Heart left ventricle (tissue), 16 donors: Measurements from ENCODE around the gene PTPRH. TPM values are rescaled to one million over a fixed set of nuclear protein-coding genes. Genes with fewer than 3 reads are reported as not detected.

ENCODE experiments used
- ATAC-seq, 4 donors: fragments of 200-7000 bp; cut with Tn5 transposase; one replicate each; pipeline ENCODE4 v1.9.1; 2020 to 2022; ENCODE audit warnings: moderate library complexity in 4 of 4, mild to moderate bottlenecking in 3 of 4, moderate number of reproducible peaks in 1 of 4
- DNase-seq, 5 donors: peaks; one replicate each; pipeline ENCODE4 v3.0.0-alpha.2; 2020
- H3K27ac ChIP-seq, 12 donors: fragments of 200-600 bp; sonication (generic) in 4 of 12; one replicate each; pipeline versions ENCODE4 v1.5.0 to v1.8.0; 2016 to 2022; ENCODE audit warnings: mild to moderate bottlenecking in 2 of 12
- H3K27me3 ChIP-seq, 9 donors: fragments of 200-600 bp; sonication (generic) in 2 of 9; one replicate each; pipeline versions ENCODE4 v1.5.1 to v1.8.0; 2016 to 2022; ENCODE audit warnings: mild to moderate bottlenecking in 3 of 9
- H3K36me3 ChIP-seq, 9 donors: fragments of 200-600 bp; sonication (generic) in 2 of 9; one replicate each; pipeline versions ENCODE4 v1.5.0 to v1.8.0; 2018 to 2022; ENCODE audit warnings: mild to moderate bottlenecking in 2 of 9
- H3K4me1 ChIP-seq, 12 donors: fragments of 200-600 bp; sonication (generic) in 4 of 12; one replicate each; pipeline versions ENCODE4 v1.5.0 to v1.8.0; 2016 to 2022; ENCODE audit warnings: mild to moderate bottlenecking in 3 of 12
- H3K4me3 ChIP-seq, 12 donors: fragments of 200-600 bp; sonication (generic) in 4 of 12; one replicate each; pipeline versions ENCODE4 v1.5.0 to v1.8.0; 2017 to 2022; ENCODE audit warnings: mild to moderate bottlenecking in 9 of 12, moderate library complexity in 4 of 12
- H3K9me3 ChIP-seq, 12 donors: fragments of 200-600 bp; sonication (generic) in 4 of 12; one replicate each; pipeline versions ENCODE4 v1.5.0 to v1.8.0; 2016 to 2022; ENCODE audit warnings: mild to moderate bottlenecking in 1 of 12
- CTCF ChIP-seq, 12 donors: fragments of 200-600 bp; sonication (generic) in 4 of 12; IDR thresholded peaks; one replicate each; pipeline versions ENCODE4 v1.5.0 to v1.8.0; 2018 to 2022; ENCODE audit warnings: antibody characterized with exemption in 12 of 12, mild to moderate bottlenecking in 5 of 12
- POLR2A ChIP-seq, 2 donors: fragments of 450-650 bp; IDR thresholded peaks; one replicate each; pipeline ENCODE4 v1.6.1; 2017; ENCODE audit warnings: antibody characterized with exemption in 2 of 2, mild to moderate bottlenecking in 2 of 2, moderate library complexity in 2 of 2
- WGBS, 4 donors: extraction: QIAGEN DNeasy Blood & Tissue Kit in 2 of 4; methylation state at CpG; one replicate each; pipeline versions ENCODE4 v1.1.5 to v1.1.7; 2013 to 2018; 5-methylcytosine and 5-hydroxymethylcytosine counted together
- intact Hi-C, 10 donors: fragments of 100-400 bp; cut with DNase I; formaldehyde crosslinking; loops; one replicate each; pipeline versions ENCODE4 v1.11.1 to v1.14.2; 2022
- polyA plus RNA-seq, 2 donors: library from polyadenylated mRNA; stranded (reverse); fragments of 200-250 nt; gene quantifications; one replicate each; pipeline ENCODE4 v1.2.3, GENCODE V29; 2013
- total RNA-seq, 9 donors: library from RNA; depleted of rRNA in 2 of 9; stranded (reverse); fragments of >200 nt in 2 of 9; fragmentation: NEBNext Ultra II Directional in 3 of 9; extraction: Animal tissue kit (Norgen Biotek cat#: 25700) in 3 of 9; gene quantifications; one replicate each; pipeline versions ENCODE4 v1.1.0 to v1.2.4, GENCODE V29; 2016 to 2023
- donor health status: ischemic (EF 13 %, LVEDD 7.1; RV severe dilation, severe dysfunction).
- donor health status: healthy with polysubstance abuse.
- donor health status: DM: no; HTN: yes; CAD: no.
- donor health status: DM: no; HTN: no; CAD: no.
- donor health status: ischemic (EF 25% LVEDD 6.9; RV normal size, moderate dysfunction).
- donor health status: ischemic (EF 25% LVEDD 5.7; RV mildly dilated, moderate dysfunction).
- donor health status: healthy.
- donor health status: DM: yes; HTN: yes; CAD: no.
- donor health status: ischemic (EF 35%, LVEDD 5.7; RV mildly dilated, moderate dysfunction).
- donor health status: nonischemic (EF 11% LVEDD 7.7; RV severe dilation, severe dysfunction).
- donor health status: DM: yes; HTN: yes; CAD: no.
- donor health status: PGD.
- donor health status: ischemic (EF 29% LVEDD 5.4; RV normal size, mild dysfunction).
- donor health status: nonischemic (EF 23%, LVEDD 6.1; RV moderate dilation, normal function).

PTPRH gene
- total and polyA plus RNA-seq, 11 donors, result 0.75 to 11.4 (median 2.3) TPM

- Histone ChIP-seq H3K27me3 (peaks cover 4 to 71% (median 32%) of the 10 kb centered on the region in 9 donors), H3K9me3 (no peaks in the 10 kb centered on the region), H3K4me3 (peak overlapping the region in 2 of 12 donors; percentile 7 to 20), H3K36me3 (peaks cover 0 to 26% (median 0%) of the 10 kb centered on the region in 9 donors), H3K27ac (peak overlapping the region in 2 of 12 donors; percentile 30 to 33), H3K4me1 (peaks cover 0 to 36% (median 2%) of the 10 kb centered on the region in 12 donors)
- DNase-seq, result peak in 2 of 5 donors; percentile 28 to 51
- TF ChIP-seq CTCF (IDR thresholded peaks at IDR 0.05) (peak in 10 of 12 donors; percentile 20 to 46 (median 34)), POLR2A (IDR thresholded peaks at IDR 0.05) (no peak)
- intact Hi-C loops, result loop anchor here in 3 of 10 donors (10.0 kb wide), 3 partner anchors 269 to 459 kb away; partner anchors contain the start of genes ZNF524 (in 1 of the 3) and ZNF865 (in 1 of the 3)
- peak in 1 of 4 donors; percentile 1 for ATAC-seq
- 4 to 8% (median 6%) methylated on average over 18 to 40 of the region's 41 CpGs for WGBS, 4 donors
Measured at GRCh38 chr19:55146078-55146704, 63.1 kb downstream of the PTPRH start.

- Histone ChIP-seq H3K27me3 (peaks cover 4 to 80% (median 32%) of the 10 kb centered on the region in 9 donors), H3K4me3 (peak overlapping the region in 1 of 12 donors; percentile 8), H3K9me3 (no peaks in the 10 kb centered on the region), H3K27ac (no peak overlapping the region), H3K4me1 (peaks cover 0 to 30% (median 3%) of the 10 kb centered on the region in 12 donors), H3K36me3 (peaks cover 0 to 26% (median 0%) of the 10 kb centered on the region in 9 donors)
- DNase-seq, result no peak
- 26 to 35% (median 28%) methylated on average over 3 of the region's 3 CpGs for WGBS, 4 donors
- intact Hi-C loops, result loop anchor here in 3 of 10 donors (10.0 kb wide), 3 partner anchors 270 to 460 kb away; partner anchors contain the start of genes ZNF524 (in 1 of the 3) and ZNF865 (in 1 of the 3)
- no peak for ATAC-seq
- TF ChIP-seq POLR2A (IDR thresholded peaks at IDR 0.05) (no peak), CTCF (IDR thresholded peaks at IDR 0.05) (no peak)
Measured at GRCh38 chr19:55145232-55145631, 64.1 kb downstream of the PTPRH start.

- peaks cover 4 to 87% (median 34%) of the 10 kb centered on the region in 9 donors for H3K27me3 ChIP-seq
- H3K36me3 ChIP-seq, result peaks cover 0 to 48% (median 2%) of the 10 kb centered on the region in 9 donors
- TF ChIP-seq POLR2A (IDR thresholded peaks at IDR 0.05), result no peak
- H3K27ac ChIP-seq, result peak overlapping the region in 2 of 12 donors; percentile 20 to 50
- H3K4me1 ChIP-seq, result peaks cover 0 to 16% (median 3%) of the 10 kb centered on the region in 12 donors
- H3K9me3 ChIP-seq, result no peaks in the 10 kb centered on the region
- ATAC-seq (peak in 1 of 4 donors; percentile 13), DNase-seq (no peak)
- intact Hi-C loops, result loop anchor here (1.0 to 10.0 kb wide), 10 partner anchors 273 to 463 kb away; partner anchors contain the start of genes ZNF524 (in 1 of the 10) and ZNF865 (in 1 of the 10)
- no peak overlapping the region for H3K4me3 ChIP-seq
- 24 to 32% (median 27%) methylated on average over 21 of the region's 21 CpGs for WGBS, 4 donors
Measured at GRCh38 chr19:55141696-55142095, 67.6 kb downstream of the PTPRH start.

- Histone ChIP-seq H3K27me3 (peaks cover 0 to 55% (median 14%) of the 10 kb centered on the region in 9 donors), H3K4me1 (peaks cover 0 to 10% (median 1%) of the 10 kb centered on the region in 12 donors), H3K27ac (no peak overlapping the region), H3K9me3 (no peaks in the 10 kb centered on the region), H3K36me3 (peaks cover 0 to 67% (median 10%) of the 10 kb centered on the region in 9 donors), H3K4me3 (no peak overlapping the region)
- WGBS, 4 donors, result 46 to 63% (median 55%) methylated on average over 9 of the region's 9 CpGs
- DNase-seq (no peak), ATAC-seq (no peak)
- intact Hi-C loops, result loop anchor here in 1 of 10 donors (10.0 kb wide), 1 partner anchor 367 kb away; no protein-coding TSS in a partner anchor
- TF ChIP-seq POLR2A (IDR thresholded peaks at IDR 0.05) (no peak), CTCF (IDR thresholded peaks at IDR 0.05) (no peak)
Measured at GRCh38 chr19:55137915-55138314, 71.4 kb downstream of the PTPRH start.
